GM23248 (cell line): ENCODE results near the gene TAF4.

Source experiments
- EZH2 ChIP-seq: fragments of 200-600 bp; sonication (generic); IDR thresholded peaks from 2 replicates; pipeline ENCODE4 v1.6.1; 2018; ENCODE audit warnings: antibody characterized with exemption, mild to moderate bottlenecking; ENCODE audit not compliant: insufficient read depth, poor library complexity, severe bottlenecking
- EZH2phosphoT487 ChIP-seq: fragments of 200-600 bp; sonication (generic); IDR thresholded peaks from 2 replicates; pipeline ENCODE4 v1.6.1; 2018; ENCODE audit warnings: antibody characterized with exemption, moderate library complexity, mild to moderate bottlenecking, low read depth; ENCODE audit not compliant: insufficient read depth

DNA sequence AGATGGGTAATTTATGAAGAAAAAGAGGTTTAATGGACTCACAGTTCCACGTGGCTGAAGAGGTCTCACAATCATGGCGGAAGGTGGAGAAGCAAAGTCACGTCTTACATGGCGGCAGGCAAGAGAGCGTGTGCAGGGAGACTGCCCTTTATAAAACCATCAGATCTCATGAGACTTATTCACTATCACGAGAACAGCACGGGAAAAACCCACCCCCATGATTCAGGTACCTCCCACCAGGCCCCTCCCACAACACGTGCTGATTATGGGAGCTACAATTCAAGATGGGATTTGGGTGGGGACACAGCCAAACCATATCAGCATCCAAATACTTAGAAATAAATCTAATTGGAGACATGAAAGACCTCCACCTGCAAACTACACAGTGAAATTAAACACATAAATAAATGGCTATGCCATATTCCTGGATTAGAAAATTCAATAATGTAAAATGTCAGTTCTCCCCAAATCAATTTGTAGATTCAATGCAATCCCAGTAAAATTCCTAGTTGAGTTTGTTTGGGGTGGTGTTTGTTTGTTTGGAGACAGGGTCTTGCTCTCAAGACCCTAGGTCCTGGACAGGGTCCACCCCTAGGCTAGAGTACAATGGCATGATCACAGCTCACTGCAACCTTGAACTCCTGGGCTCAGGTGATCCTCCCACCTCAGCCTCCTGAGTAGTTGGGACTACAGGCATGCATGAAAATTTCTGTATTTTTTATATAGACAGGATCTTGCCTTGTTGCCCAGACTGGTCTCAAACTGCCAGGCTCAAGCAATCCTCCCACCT, 101.6 kb downstream of the TAF4 start:
- TF ChIP-seq EZH2 (no peak), EZH2phosphoT487 (no peak)
